MM.1S (cell line): ENCODE data around the gene ATPAF1.
A peak's percentile ranks its signal among the peaks of the same experiment; 100 is the strongest.

Experiments
- DNase-seq: peaks from one replicate; pipeline ENCODE4 v3.0.0-alpha.2; 2015
- H2AFZ ChIP-seq: fragments of 300-600 bp; sonication (generic); 2 replicates; pipeline ENCODE4 v1.6.0; 2016; ENCODE audit warnings: antibody characterized with exemption, low read length
- H3F3A ChIP-seq: fragments of 300-600 bp; sonication (generic); 2 replicates; pipeline ENCODE4 v1.6.1; 2016; ENCODE audit warnings: mild to moderate bottlenecking, antibody characterized with exemption, low read length, moderate library complexity, mixed read lengths; ENCODE audit not compliant: insufficient read depth
- H3K27ac ChIP-seq: fragments of 300-600 bp; sonication (generic); 2 replicates; pipeline ENCODE4 v1.5.1; 2016; ENCODE audit warnings: mild to moderate bottlenecking, low read length
- H3K27me3 ChIP-seq: fragments of 300-600 bp; sonication (generic); replicated peaks from 2 replicates; pipeline ENCODE4 v1.6.0; 2016; ENCODE audit warnings: low read length; ENCODE audit not compliant: insufficient read depth
- H3K36me3 ChIP-seq: fragments of 300-600 bp; sonication (generic); replicated peaks from 2 replicates; pipeline ENCODE4 v1.6.1; 2016; ENCODE audit warnings: mild to moderate bottlenecking, low read length, mixed read lengths; ENCODE audit not compliant: insufficient read depth
- H3K4me1 ChIP-seq: fragments of 300-600 bp; sonication (generic); 2 replicates; pipeline ENCODE4 v1.6.1; 2016; ENCODE audit warnings: low read length, mixed read lengths
- H3K4me2 ChIP-seq: fragments of 300-600 bp; sonication (generic); 2 replicates; pipeline ENCODE4 v1.6.0; 2016; ENCODE audit warnings: low read depth, low read length
- H3K4me3 ChIP-seq: fragments of 300-600 bp; sonication (generic); 2 replicates; pipeline ENCODE4 v1.5.1; 2016; ENCODE audit warnings: low read length, mixed read lengths
- H3K79me2 ChIP-seq: fragments of 300-600 bp; sonication (generic); 2 replicates; pipeline ENCODE4 v1.6.1; 2016; ENCODE audit warnings: mixed run types, low read length, mixed read lengths
- H3K9ac ChIP-seq: fragments of 300-600 bp; sonication (generic); 2 replicates; pipeline ENCODE4 v1.6.1; 2016; ENCODE audit warnings: low read length, mixed read lengths
- H3K9me2 ChIP-seq: fragments of 300-600 bp; sonication (generic); replicated peaks from 2 replicates; pipeline ENCODE4 v1.6.1; 2016; ENCODE audit warnings: mild to moderate bottlenecking, low read length, mixed read lengths; ENCODE audit not compliant: insufficient read depth
- H3K9me3 ChIP-seq: fragments of 300-600 bp; sonication (generic); replicated peaks from 2 replicates; pipeline ENCODE4 v1.6.1; 2016; ENCODE audit warnings: mild to moderate bottlenecking, low read length, mixed read lengths; ENCODE audit not compliant: insufficient read depth
- H4K20me1 ChIP-seq: fragments of 300-600 bp; sonication (generic); 2 replicates; pipeline ENCODE4 v1.6.1; 2016; ENCODE audit warnings: mild to moderate bottlenecking, low read length, moderate library complexity, mixed read lengths; ENCODE audit not compliant: insufficient read depth
- CTCF ChIP-seq: fragments of 300-600 bp; sonication (generic); IDR thresholded peaks from 2 replicates; pipeline ENCODE4 v1.5.1; 2016; ENCODE audit warnings: antibody characterized with exemption, low read length, mixed read lengths
- EZH2 ChIP-seq: fragments of 300-600 bp; sonication (generic); optimal IDR thresholded peaks from 2 replicates; pipeline ENCODE3; 2017; ENCODE audit warnings: low read depth, mild to moderate bottlenecking, antibody characterized with exemption, low read length, mixed read lengths
- EZH2phosphoT487 ChIP-seq: fragments of 300-600 bp; sonication (generic); IDR thresholded peaks from 2 replicates; pipeline ENCODE4 v1.6.1; 2018; ENCODE audit warnings: antibody characterized with exemption, low read length

ATPAF1 gene

GRCh38 chr1:46603858-46604549, 64.2 kb downstream of the ATPAF1 start, which contains the start of gene MKNK1:
TSS of gene MKNK1 (minus strand) at chr1:46604268. CDS start at chr1:46583327, 20,941 bp downstream.
- TF ChIP-seq EZH2, result no peak
- 0 out of 2 replicates have a peak, but pooled peaks have one; percentile 7 for TF ChIP-seq CTCF
- Histone ChIP-seq H3K27me3 (no peaks in the 10 kb centered on the region), H4K20me1 (no peaks in the 10 kb centered on the region), H3K27ac (no peak within 1 kb of the TSS), H3K79me2 (peaks cover 11% of the 10 kb centered on the region; the same call in 1 of the 2 replicates), H3F3A (no peaks in the 10 kb centered on the region), H3K9ac (peak within 1 kb of the TSS; percentile 77), H3K4me2 (peak within 1 kb of the TSS; percentile 81), H3K9me3 (no peaks in the 10 kb centered on the region), H3K9me2 (no peaks in the 10 kb centered on the region), H2AFZ (peak within 1 kb of the TSS; percentile 94), H3K36me3 (no peaks in the 10 kb centered on the region), H3K4me3 (peak within 1 kb of the TSS; percentile 92), H3K4me1 (0 out of 2 replicates have a peak, but pooled peaks cover 4% of the 10 kb centered on the region)
- DNase-seq, result peak; percentile 97

GRCh38 chr1:46603481-46603857, 64.7 kb downstream of the ATPAF1 start:
- Histone ChIP-seq H3K4me1 (0 out of 2 replicates have a peak, but pooled peaks cover 4% of the 10 kb centered on the region), H3K36me3 (no peaks in the 10 kb centered on the region), H3K9ac (peak overlapping the region; percentile 77), H3K27me3 (no peaks in the 10 kb centered on the region), H3K9me2 (no peaks in the 10 kb centered on the region), H3K4me2 (peak overlapping the region; percentile 81), H3K27ac (no peak overlapping the region), H3F3A (no peaks in the 10 kb centered on the region), H3K79me2 (peaks cover 11% of the 10 kb centered on the region; the same call in 1 of the 2 replicates), H3K9me3 (no peaks in the 10 kb centered on the region), H4K20me1 (no peaks in the 10 kb centered on the region), H2AFZ (peak overlapping the region; percentile 94), H3K4me3 (peak overlapping the region; percentile 92)
- no peak for DNase-seq
- TF ChIP-seq CTCF, result no peak
- no peak for TF ChIP-seq EZH2phosphoT487
- no peak for TF ChIP-seq EZH2

- DNase-seq, result no peak
- no peak overlapping the region for H3K27ac ChIP-seq
- no peaks in the 10 kb centered on the region for H3K9me2 ChIP-seq
- no peak overlapping the region for H3K4me3 ChIP-seq
- no peaks in the 10 kb centered on the region for H4K20me1 ChIP-seq
- H3F3A ChIP-seq, result no peaks in the 10 kb centered on the region
- H3K79me2 ChIP-seq, result peaks cover 11% of the 10 kb centered on the region; the same call in 1 of the 2 replicates
- no peaks in the 10 kb centered on the region for H3K36me3 ChIP-seq
- H2AFZ ChIP-seq, result no peak overlapping the region
- H3K4me2 ChIP-seq, result no peak overlapping the region
- no peaks in the 10 kb centered on the region for H3K9me3 ChIP-seq
- no peak for TF ChIP-seq CTCF
- TF ChIP-seq EZH2, result no peak
- no peak for TF ChIP-seq EZH2phosphoT487
- no peak overlapping the region for H3K9ac ChIP-seq
- no peaks in the 10 kb centered on the region for H3K27me3 ChIP-seq
- H3K4me1 ChIP-seq, result 0 out of 2 replicates have a peak, but pooled peaks cover 4% of the 10 kb centered on the region
Measured at GRCh38 chr1:46601257-46602007, 66.7 kb downstream of the ATPAF1 start.
